Erythroblast (primary cell): ENCODE data around the gene CLMN.

Source experiments
- DNase-seq, 2 experiments: peaks; one replicate each; lab custom pipeline; 2025; lab: John Stamatoyannopoulos, UW
- GATA1 ChIP-seq: IDR thresholded peaks from 2 replicates; pipeline ENCODE4 v1.6.1; 2011; ENCODE audit warnings: low read depth, mild to moderate bottlenecking, control low read depth, low read length, moderate library complexity
- POLR2A ChIP-seq: IDR thresholded peaks from 2 replicates; pipeline ENCODE4 v1.6.1; 2011; ENCODE audit warnings: mild to moderate bottlenecking, low read length

Gene CLMN

GRCh38 chr14:95310635-95311380 lies 8.9 kb downstream of the CLMN start:
- TF ChIP-seq GATA1 (no peak), POLR2A (no peak)
- no peak for DNase-seq

- no peak for TF ChIP-seq POLR2A
- no peak for TF ChIP-seq GATA1
- DNase-seq = no peak
These were observed 10.3 kb downstream of the CLMN start for GRCh38 chr14:95309261-95310051.

GRCh38 chr14:95308073-95308472 lies 11.6 kb downstream of the CLMN start:
- TF ChIP-seq GATA1 (no peak), POLR2A (no peak)

GRCh38 chr14:95307402-95308041 lies 12.2 kb downstream of the CLMN start:
- no peak for DNase-seq
- no peak for TF ChIP-seq GATA1
- TF ChIP-seq POLR2A = no peak

More at GRCh38 chr14:95308073-95308472, 11.6 kb downstream of the CLMN start:
- no peak for DNase-seq

GRCh38 chr14:95305940-95306339 lies 13.8 kb downstream of the CLMN start:
- no peak for TF ChIP-seq POLR2A
- TF ChIP-seq GATA1 = no peak
- DNase-seq = no peak

- no peak for TF ChIP-seq GATA1
- TF ChIP-seq POLR2A = no peak
- DNase-seq = no peak
These were observed 14.6 kb downstream of the CLMN start for GRCh38 chr14:95305145-95305544.

GRCh38 chr14:95304342-95304741 lies 15.4 kb downstream of the CLMN start:
- no peak for DNase-seq

GRCh38 chr14:95303552-95303951 lies 16.2 kb downstream of the CLMN start:
- DNase-seq = no peak
- TF ChIP-seq GATA1 (no peak), POLR2A (no peak)

More at GRCh38 chr14:95304342-95304741, 15.4 kb downstream of the CLMN start:
- no peak for TF ChIP-seq POLR2A
- no peak for TF ChIP-seq GATA1

GRCh38 chr14:95302667-95303506 lies 16.8 kb downstream of the CLMN start:
- DNase-seq = no peak
- TF ChIP-seq POLR2A (no peak), GATA1 (no peak)

GRCh38 chr14:95301527-95302187 lies 18.1 kb downstream of the CLMN start:
- TF ChIP-seq GATA1 (no peak), POLR2A (no peak)
- DNase-seq = no peak

- TF ChIP-seq GATA1 (no peak), POLR2A (no peak)
- DNase-seq = no peak
These were observed 18.8 kb downstream of the CLMN start for GRCh38 chr14:95300697-95301526.

- TF ChIP-seq POLR2A (no peak), GATA1 (no peak)
- DNase-seq = no peak
These were observed 19.6 kb downstream of the CLMN start for GRCh38 chr14:95300002-95300696.
